Activated naive CD8-positive, alpha-beta T cell treated with anti-CD3 and anti-CD28 coated beads, Interleukin-2, amount 50 U/mL, for 24 hours (primary cell): ENCODE results near the gene FSD2.
"Not testable (repeated sequence)": the region's sequence is repeated elsewhere in the genome, so short reads cannot be mapped to it uniquely, and the experiment has no call there.

Experiments used
- ATAC-seq: fragments of 150-1000 bp; cut with Tn5 transposase; one replicate; pipeline ENCODE4 v1.10.0; 2021
- DNase-seq: peaks from one replicate; pipeline ENCODE4 v3.0.0; 2021
- H3K27ac Mint-ChIP-seq: one replicate; pipeline ENCODE4 v1.8.0; 2021; ENCODE audit warnings: mild to moderate bottlenecking, mixed read lengths
- H3K27me3 Mint-ChIP-seq: one replicate; pipeline ENCODE4 v1.8.0; 2021; ENCODE audit warnings: mixed read lengths
- H3K36me3 Mint-ChIP-seq: one replicate; pipeline ENCODE4 v1.8.0; 2021; ENCODE audit warnings: low read depth, mixed read lengths
- H3K4me1 Mint-ChIP-seq: one replicate; pipeline ENCODE4 v1.8.0; 2021; ENCODE audit warnings: mixed read lengths
- H3K4me3 Mint-ChIP-seq: one replicate; pipeline ENCODE4 v1.8.0; 2021; ENCODE audit warnings: mild to moderate bottlenecking, moderate library complexity, mixed read lengths
- H3K9me3 Mint-ChIP-seq: one replicate; pipeline ENCODE4 v1.8.0; 2021; ENCODE audit warnings: mixed read lengths

FSD2 gene

GRCh38 chr15:82789491-82789890, 16.4 kb downstream of the FSD2 start:
- no peaks in the 10 kb centered on the region for H3K4me1 Mint-ChIP-seq
- no peaks in the 10 kb centered on the region for H3K36me3 Mint-ChIP-seq
- no peak overlapping the region for H3K27ac Mint-ChIP-seq
- H3K4me3 Mint-ChIP-seq, result no peak overlapping the region
- DNase-seq (no peak), ATAC-seq (no peak)
- H3K27me3 Mint-ChIP-seq, result no peaks in the 10 kb centered on the region
- H3K9me3 Mint-ChIP-seq, result peaks cover 9% of the 10 kb centered on the region

DNA sequence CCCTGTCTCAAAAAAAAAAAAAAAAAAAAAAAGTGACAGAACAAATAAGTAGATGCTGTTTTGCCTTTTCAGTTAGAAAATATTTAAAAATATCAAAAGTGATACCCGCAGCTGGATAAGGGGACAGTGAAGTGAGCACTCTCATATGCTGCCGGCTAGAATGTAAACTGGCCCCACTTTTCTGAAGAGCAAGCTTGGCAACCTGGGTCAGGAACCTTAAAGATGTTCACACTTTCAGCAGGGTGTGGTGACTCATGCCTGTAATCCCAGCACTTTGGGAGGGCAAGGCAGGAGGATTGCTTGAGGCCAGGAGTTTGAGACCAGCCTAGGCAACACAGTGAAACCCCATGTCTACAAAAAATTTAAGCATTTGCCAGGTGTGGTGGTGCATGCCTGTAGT, 17.4 kb downstream of the FSD2 start:
- ATAC-seq, result no peak
- H3K9me3 Mint-ChIP-seq, result no peaks in the 10 kb centered on the region
- H3K4me3 Mint-ChIP-seq, result no peak overlapping the region
- DNase-seq, result no peak
- H3K36me3 Mint-ChIP-seq, result no peaks in the 10 kb centered on the region
- no peaks in the 10 kb centered on the region for H3K27me3 Mint-ChIP-seq
- no peaks in the 10 kb centered on the region for H3K4me1 Mint-ChIP-seq
- H3K27ac Mint-ChIP-seq, result no peak overlapping the region

DNA sequence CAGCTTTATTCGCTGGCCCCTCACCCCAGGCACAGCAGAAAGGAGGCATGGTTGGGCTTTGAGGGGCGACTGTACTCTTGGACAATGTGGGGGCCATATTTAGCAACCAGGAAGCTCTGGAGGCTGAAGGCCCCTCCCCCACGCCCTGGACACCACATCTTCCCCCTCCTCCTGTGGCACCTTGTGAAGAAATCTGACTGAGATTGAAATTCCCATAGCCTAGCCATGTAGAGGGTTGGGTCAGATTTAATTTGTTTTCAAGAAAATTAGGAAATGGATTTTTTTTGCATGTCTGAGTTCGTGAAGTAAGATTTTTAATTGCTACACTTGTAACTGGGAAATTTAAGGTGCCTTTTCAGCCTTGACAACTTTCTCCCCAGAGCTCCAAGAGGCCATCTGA, 24.5 kb downstream of the FSD2 start:
- Mint-ChIP-seq H3K36me3 (no peaks in the 10 kb centered on the region), H3K4me1 (no peaks in the 10 kb centered on the region), H3K27ac (no peak overlapping the region), H3K27me3 (no peaks in the 10 kb centered on the region), H3K4me3 (no peak overlapping the region), H3K9me3 (no peaks in the 10 kb centered on the region)
- ATAC-seq (no peak), DNase-seq (no peak)

DNA sequence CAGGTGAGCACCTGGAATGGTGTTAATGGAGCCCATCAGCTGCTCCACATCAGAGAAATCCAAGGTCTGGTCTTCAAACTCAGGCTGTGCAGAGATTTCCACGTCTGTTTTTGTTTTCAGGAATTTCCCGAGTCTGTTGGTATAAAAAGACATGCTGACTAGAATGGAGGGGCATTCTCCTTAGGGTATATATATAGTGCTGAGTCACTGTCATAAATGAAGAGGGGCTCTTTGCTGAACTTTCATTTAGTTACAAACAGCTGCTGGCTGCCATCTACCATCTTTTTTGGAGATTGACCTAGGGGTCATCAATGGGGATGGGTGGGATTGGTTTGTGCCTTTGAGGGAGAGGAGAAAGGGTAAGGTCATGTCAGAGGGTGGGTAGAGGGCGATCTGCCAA, 27.1 kb downstream of the FSD2 start:
- DNase-seq, result no peak
- no peak overlapping the region for H3K4me3 Mint-ChIP-seq
- H3K27ac Mint-ChIP-seq, result no peak overlapping the region
- no peak for ATAC-seq
- H3K4me1 Mint-ChIP-seq, result no peaks in the 10 kb centered on the region
- H3K27me3 Mint-ChIP-seq, result peaks cover 3% of the 10 kb centered on the region
- H3K9me3 Mint-ChIP-seq, result no peaks in the 10 kb centered on the region
- H3K36me3 Mint-ChIP-seq, result no peaks in the 10 kb centered on the region

DNA sequence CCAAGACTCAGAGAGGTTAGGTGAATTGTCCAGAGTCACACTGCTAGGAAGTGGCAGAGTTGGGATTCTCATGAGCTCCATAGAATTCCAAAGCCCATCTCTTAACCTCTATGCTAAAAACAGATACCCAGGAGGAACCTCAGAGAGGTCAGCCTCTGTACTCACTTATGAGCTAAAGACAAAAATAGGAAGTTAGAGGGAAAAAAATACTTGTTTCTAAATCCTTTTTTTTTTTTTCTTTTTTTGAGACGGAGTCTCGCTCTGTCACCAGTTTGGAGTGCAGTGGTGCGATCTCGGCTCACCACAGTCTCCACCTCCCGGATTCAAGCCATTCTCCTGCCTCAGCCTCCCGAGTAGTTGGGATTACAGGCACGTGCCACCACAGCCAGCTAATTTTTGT, 31.4 kb downstream of the FSD2 start:
- no peaks in the 10 kb centered on the region for H3K36me3 Mint-ChIP-seq
- ATAC-seq (no peak), DNase-seq (no peak)
- H3K27ac Mint-ChIP-seq, result no peak overlapping the region
- H3K9me3 Mint-ChIP-seq, result no peaks in the 10 kb centered on the region
- H3K4me3 Mint-ChIP-seq, result no peak overlapping the region
- H3K4me1 Mint-ChIP-seq, result no peaks in the 10 kb centered on the region
- peaks cover 3% of the 10 kb centered on the region for H3K27me3 Mint-ChIP-seq

DNA sequence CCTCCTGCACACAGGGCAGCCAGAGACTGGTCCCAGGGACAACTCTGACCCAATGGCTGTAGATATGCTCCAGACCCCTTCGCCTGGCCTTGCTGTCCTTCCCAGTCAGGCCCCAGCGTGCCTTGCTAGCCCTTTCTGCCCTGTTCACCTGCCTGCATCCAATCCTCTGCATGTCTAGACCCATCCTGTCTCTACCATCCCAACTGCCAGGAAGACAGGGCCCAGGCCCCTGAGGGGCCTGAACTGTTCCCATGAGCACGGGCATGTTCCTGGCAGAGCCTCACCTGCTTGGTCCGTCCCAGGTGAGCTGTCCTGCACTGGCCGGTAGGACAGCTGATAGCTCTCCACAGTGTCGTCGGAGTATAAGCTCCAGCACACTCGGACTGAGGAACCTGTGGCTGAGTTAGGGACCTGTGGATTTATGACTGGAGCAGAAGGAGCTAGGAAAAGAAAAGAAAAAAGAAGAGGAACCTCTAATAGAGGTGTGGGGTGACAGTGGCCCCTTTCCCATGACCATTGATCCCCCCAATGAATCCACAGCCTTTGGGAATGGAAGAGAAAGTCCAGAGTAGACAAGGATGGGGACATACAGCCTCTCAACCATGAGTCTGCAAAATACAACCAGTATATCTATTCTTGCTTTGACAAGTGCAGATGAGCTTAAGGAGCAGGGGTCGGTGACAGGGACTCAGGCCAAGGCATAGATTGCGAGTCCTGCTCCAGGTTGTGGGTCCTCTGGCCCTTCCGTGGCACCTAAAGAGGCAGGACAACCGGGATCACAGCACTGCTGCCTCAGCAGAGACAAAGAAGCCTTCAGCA, 33.9 kb downstream of the FSD2 start:
- Mint-ChIP-seq H3K4me3 (no peak overlapping the region), H3K4me1 (no peaks in the 10 kb centered on the region), H3K27ac (no peak overlapping the region), H3K27me3 (peaks cover 3% of the 10 kb centered on the region), H3K9me3 (no peaks in the 10 kb centered on the region), H3K36me3 (peaks cover 10% of the 10 kb centered on the region)
- ATAC-seq (no peak), DNase-seq (no peak)

DNA sequence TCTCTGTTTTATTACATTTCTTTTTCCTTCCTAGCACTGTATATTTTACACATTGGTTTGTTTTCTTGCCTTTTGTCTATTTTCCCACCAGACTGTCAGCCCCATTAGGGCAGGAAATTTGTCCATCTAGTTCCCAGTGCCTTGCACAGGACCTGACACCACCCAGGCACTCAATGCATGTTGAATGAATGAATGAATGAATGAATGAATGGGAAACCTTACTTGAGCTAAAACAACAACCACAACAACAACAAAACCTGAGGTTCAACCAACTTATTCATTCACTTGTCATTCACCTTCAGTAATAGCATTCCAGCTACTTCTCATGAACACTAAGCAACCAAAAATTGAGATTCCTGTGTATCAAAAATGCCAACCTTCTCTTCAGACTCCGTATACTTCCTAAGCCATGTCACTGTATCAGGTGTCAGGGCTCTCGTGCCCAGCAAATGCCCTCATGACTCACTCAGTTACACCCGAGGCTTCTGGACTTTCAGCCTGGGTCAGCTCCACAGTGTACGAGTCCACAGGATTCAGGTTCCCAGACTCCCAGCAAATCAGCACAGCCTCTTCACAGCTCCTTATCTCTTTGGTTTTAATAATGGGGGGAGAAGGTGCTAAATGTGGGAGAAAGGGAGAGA, 37.3 kb downstream of the FSD2 start:
- DNase-seq (no peak), ATAC-seq (no peak)
- no peak overlapping the region for H3K27ac Mint-ChIP-seq
- no peak overlapping the region for H3K4me3 Mint-ChIP-seq
- H3K36me3 Mint-ChIP-seq, result peaks cover 15% of the 10 kb centered on the region
- no peaks in the 10 kb centered on the region for H3K4me1 Mint-ChIP-seq
- H3K9me3 Mint-ChIP-seq, result no peaks in the 10 kb centered on the region
- H3K27me3 Mint-ChIP-seq, result no peaks in the 10 kb centered on the region

DNA sequence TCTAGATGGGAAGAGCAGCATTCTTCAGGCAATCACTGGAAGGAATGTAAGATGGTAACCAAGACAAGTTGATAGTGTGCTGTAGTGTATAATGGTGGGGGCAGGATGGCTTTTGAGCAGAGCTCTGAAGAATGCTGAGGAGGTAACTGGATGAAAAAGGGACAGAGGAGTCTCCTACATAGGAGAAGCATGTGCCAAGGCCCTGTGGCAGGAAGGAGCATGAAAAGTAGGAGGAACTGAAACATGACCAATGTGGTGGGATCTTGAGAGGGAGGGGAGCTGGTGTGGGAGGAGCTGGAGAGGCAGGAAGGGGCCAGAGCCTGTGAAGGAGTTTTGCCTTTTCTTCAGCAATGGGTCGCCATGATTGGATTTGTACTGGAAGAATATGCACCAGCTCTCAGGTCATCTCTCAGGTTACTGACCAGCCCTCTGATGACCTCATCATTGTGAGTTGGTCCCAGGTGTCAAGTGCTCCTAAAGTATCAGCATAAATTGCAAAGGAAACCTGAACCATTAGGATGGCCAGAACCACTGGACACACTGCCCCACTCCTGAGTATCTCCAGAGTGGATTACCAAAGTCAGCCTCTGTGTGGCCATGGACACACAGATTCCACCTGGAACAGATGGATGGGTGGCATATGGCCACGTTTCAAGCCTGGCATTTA, 38.6 kb downstream of the FSD2 start:
- H3K4me1 Mint-ChIP-seq, result no peaks in the 10 kb centered on the region
- ATAC-seq, result no peak
- no peak overlapping the region for H3K4me3 Mint-ChIP-seq
- H3K27ac Mint-ChIP-seq, result no peak overlapping the region
- H3K27me3 Mint-ChIP-seq, result no peaks in the 10 kb centered on the region
- no peak for DNase-seq
- no peaks in the 10 kb centered on the region for H3K9me3 Mint-ChIP-seq
- peaks cover 15% of the 10 kb centered on the region for H3K36me3 Mint-ChIP-seq

DNA sequence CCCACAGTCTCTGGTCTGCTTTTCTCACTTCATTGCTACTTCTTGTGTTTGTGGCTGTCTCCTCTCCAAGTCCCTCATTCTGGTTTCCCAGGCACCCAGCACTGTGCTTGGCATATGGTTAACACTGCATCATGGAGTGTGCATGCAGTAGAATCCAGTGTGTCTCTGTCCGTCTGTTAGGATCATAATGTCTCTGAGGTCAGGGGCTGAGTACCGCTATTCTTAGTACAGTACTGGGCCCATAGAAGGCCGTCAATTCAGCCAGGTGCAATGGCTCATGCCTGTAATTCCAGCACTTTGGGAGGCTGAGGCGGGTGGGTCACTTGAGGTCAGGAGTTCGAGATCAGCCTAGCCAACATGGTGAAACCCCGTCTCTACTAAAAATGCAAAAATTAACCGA, 39.7 kb downstream of the FSD2 start:
- not testable (repeated sequence) for H3K4me3 Mint-ChIP-seq, H3K9me3 Mint-ChIP-seq, H3K27me3 Mint-ChIP-seq, ATAC-seq, H3K27ac Mint-ChIP-seq, DNase-seq, H3K4me1 Mint-ChIP-seq
- H3K36me3 Mint-ChIP-seq, result peaks cover 15% of the 10 kb centered on the region

- Mint-ChIP-seq H3K4me3 (no peak overlapping the region), H3K27me3 (no peaks in the 10 kb centered on the region), H3K9me3 (no peaks in the 10 kb centered on the region), H3K27ac (no peak overlapping the region), H3K36me3 (peaks cover 23% of the 10 kb centered on the region), H3K4me1 (no peaks in the 10 kb centered on the region)
- no peak for ATAC-seq
- DNase-seq, result no peak
Observed at GRCh38 chr15:82764740-82765139, 41.1 kb downstream of the FSD2 start.

- no peak overlapping the region for H3K27ac Mint-ChIP-seq
- ATAC-seq, result no peak
- no peaks in the 10 kb centered on the region for H3K9me3 Mint-ChIP-seq
- H3K4me3 Mint-ChIP-seq, result no peak overlapping the region
- no peaks in the 10 kb centered on the region for H3K4me1 Mint-ChIP-seq
- peaks cover 25% of the 10 kb centered on the region for H3K36me3 Mint-ChIP-seq
- no peaks in the 10 kb centered on the region for H3K27me3 Mint-ChIP-seq
- no peak for DNase-seq
Observed at GRCh38 chr15:82764117-82764490, 41.8 kb downstream of the FSD2 start.

DNA sequence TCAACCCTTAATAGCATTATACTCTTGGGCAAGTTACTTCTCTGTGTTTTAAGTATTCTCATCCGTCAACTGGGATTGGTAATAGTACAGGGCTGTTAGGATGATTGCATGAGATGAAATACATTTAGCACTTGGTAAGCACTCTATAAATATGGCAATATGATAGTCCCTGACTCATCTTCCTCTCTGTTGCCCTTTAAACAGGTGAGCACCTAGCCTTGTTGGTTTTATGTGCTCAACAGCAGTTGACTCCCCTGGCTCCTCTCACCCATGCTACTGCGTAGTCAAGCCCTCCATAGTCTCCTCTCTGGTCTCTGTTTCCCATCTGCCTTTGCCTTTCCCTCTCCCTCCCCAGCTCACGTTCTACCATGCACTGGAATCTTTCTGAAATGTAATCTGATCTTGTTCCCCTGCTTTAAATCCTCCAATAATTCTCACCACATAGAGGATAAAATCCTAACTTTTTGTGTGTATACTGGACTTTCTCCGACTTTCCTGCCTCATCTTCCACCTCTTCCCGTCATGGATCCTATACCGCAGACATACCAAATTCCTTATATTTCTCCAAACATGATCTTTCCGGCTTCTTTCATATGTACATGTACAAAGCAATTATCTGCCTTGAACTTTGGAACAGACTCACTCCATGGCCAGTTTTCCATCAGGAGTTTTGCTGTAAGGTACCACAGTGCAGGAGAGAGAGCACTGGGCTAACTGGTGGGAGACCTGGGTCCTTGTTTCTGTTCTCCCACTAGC, 42.3 kb downstream of the FSD2 start:
- Mint-ChIP-seq H3K36me3 (peaks cover 25% of the 10 kb centered on the region), H3K27me3 (no peaks in the 10 kb centered on the region), H3K4me1 (no peaks in the 10 kb centered on the region), H3K9me3 (no peaks in the 10 kb centered on the region), H3K4me3 (no peak overlapping the region), H3K27ac (no peak overlapping the region)
- ATAC-seq, result peak; percentile 52
- DNase-seq, result no peak

DNA sequence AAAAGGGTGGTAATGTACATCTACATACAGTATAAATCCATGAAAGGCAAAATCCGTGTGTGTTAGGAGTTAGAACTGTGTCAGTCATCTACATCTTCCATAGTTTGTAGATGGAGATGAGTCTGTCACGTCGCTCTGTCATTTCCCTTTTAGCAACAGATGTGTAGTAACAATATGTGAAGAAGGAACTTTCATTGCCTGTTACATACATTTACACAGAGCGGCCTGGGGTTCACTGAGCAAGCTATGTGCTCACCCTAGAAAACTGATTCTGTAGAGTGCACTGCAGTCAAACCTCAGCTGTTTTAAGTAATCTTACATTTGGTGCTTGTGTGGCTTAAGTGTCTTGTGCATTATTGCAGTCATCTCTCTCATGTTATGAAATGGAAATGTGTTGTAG, 54.6 kb downstream of the FSD2 start:
- H3K36me3 Mint-ChIP-seq, result peaks cover 44% of the 10 kb centered on the region
- ATAC-seq, result no peak

GRCh38 chr15:82750831-82751180, 55.1 kb downstream of the FSD2 start:
- Mint-ChIP-seq H3K4me1 (peaks cover 55% of the 10 kb centered on the region), H3K27me3 (no peaks in the 10 kb centered on the region), H3K4me3 (peak overlapping the region; percentile 94), H3K9me3 (no peaks in the 10 kb centered on the region), H3K27ac (peak overlapping the region; percentile 94), H3K36me3 (peaks cover 39% of the 10 kb centered on the region)
- DNase-seq, result peak; percentile 16
- no peak for ATAC-seq

More for the DNA sequence above, 54.6 kb downstream of the FSD2 start:
- Mint-ChIP-seq H3K27me3 (no peaks in the 10 kb centered on the region), H3K27ac (peak overlapping the region; percentile 94), H3K4me3 (peak overlapping the region; percentile 94), H3K9me3 (no peaks in the 10 kb centered on the region), H3K4me1 (peaks cover 58% of the 10 kb centered on the region)
- no peak for DNase-seq
